ENCODE measurements around the gene PACRG. TPM values are rescaled to one million over a fixed set of nuclear protein-coding genes. Genes with fewer than 3 reads are reported as not detected.
"Not testable (repeated sequence)": the region's sequence is repeated elsewhere in the genome, so short reads cannot be mapped to it uniquely, and the experiment has no call there.

PACRG gene
- total RNA-seq, 1 donor from 2014 or later = 1.2 TPM

DNA sequence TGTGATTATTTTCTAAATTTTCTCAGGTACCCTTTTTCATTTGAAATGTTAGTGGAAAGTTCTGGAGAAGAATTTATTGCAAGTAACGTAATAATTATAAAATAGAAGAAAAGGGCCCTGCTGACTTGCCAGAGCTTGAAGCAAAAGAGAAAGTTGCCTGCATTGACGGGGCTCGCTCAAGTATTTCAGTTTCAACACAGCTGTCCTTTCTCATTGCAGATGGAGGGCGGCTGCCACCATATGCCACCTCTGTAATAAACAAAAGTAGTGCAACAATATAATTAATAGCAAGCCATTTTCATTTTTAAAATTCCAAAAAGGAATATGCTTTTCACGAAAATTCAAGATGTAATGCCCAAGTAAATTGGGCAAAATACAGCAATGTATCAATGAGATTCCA, 246.2 kb downstream of the PACRG start:
- Mint-ChIP-seq H3K4me1 (ENCODE audit: unreplicated experiment) (peaks cover 5% of the 10 kb centered on the region), H3K9me3 (ENCODE audit: unreplicated experiment) (peaks cover 7% of the 10 kb centered on the region), H3K27me3 (ENCODE audit: unreplicated experiment) (no peaks in the 10 kb centered on the region), H3K36me3 (ENCODE audit: unreplicated experiment) (no peaks in the 10 kb centered on the region), H3K4me3 (ENCODE audit: unreplicated experiment) (no peak overlapping the region), H3K27ac (ENCODE audit: unreplicated experiment) (no peak overlapping the region)
- TF ChIP-seq, protein P1, sequence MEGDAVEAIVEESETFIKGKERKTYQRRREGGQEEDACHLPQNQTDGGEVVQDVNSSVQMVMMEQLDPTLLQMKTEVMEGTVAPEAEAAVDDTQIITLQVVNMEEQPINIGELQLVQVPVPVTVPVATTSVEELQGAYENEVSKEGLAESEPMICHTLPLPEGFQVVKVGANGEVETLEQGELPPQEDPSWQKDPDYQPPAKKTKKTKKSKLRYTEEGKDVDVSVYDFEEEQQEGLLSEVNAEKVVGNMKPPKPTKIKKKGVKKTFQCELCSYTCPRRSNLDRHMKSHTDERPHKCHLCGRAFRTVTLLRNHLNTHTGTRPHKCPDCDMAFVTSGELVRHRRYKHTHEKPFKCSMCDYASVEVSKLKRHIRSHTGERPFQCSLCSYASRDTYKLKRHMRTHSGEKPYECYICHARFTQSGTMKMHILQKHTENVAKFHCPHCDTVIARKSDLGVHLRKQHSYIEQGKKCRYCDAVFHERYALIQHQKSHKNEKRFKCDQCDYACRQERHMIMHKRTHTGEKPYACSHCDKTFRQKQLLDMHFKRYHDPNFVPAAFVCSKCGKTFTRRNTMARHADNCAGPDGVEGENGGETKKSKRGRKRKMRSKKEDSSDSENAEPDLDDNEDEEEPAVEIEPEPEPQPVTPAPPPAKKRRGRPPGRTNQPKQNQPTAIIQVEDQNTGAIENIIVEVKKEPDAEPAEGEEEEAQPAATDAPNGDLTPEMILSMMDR (IDR thresholded peaks at IDR 0.05) = no peak
- no peak for DNase-seq (ENCODE audit: extremely low spot score, unreplicated experiment)

DNA sequence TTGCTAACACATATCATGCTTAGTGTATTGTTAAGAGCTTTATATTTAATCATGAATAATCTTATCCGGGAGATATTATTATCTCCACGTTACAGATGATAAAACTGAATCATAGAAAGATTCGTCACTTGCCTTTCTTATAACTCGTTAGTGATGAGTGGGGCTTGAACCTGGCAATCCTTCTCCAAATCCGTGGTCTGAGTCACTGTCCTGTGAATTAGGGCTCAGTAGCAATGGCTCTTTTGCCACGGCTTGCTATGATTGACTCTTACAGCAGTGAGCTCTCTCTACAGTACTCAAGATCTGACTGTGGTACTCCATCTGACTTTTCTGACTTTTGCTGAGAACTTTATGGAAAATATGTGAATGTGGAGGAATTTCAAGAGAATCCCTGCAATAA, 246.9 kb downstream of the PACRG start:
- Mint-ChIP-seq H3K4me1 (ENCODE audit: unreplicated experiment) (peaks cover 10% of the 10 kb centered on the region), H3K36me3 (ENCODE audit: unreplicated experiment) (no peaks in the 10 kb centered on the region), H3K9me3 (ENCODE audit: unreplicated experiment) (peaks cover 7% of the 10 kb centered on the region), H3K27ac (ENCODE audit: unreplicated experiment) (no peak overlapping the region), H3K27me3 (ENCODE audit: unreplicated experiment) (no peaks in the 10 kb centered on the region), H3K4me3 (ENCODE audit: unreplicated experiment) (no peak overlapping the region)
- TF ChIP-seq, protein P1 (IDR thresholded peaks at IDR 0.05) = no peak
- no peak for DNase-seq (ENCODE audit: extremely low spot score, unreplicated experiment)

GRCh38 chr6:162976141-162976540, 248.4 kb downstream of the PACRG start:
- no peak for DNase-seq (ENCODE audit: extremely low spot score, unreplicated experiment)
- no peaks in the 10 kb centered on the region for H3K27me3 Mint-ChIP-seq (ENCODE audit: unreplicated experiment)
- TF ChIP-seq, protein P1 (IDR thresholded peaks at IDR 0.05) = no peak
- H3K4me3 Mint-ChIP-seq (ENCODE audit: unreplicated experiment) = no peak overlapping the region
- peaks cover 7% of the 10 kb centered on the region for H3K9me3 Mint-ChIP-seq (ENCODE audit: unreplicated experiment)
- peaks cover 10% of the 10 kb centered on the region for H3K4me1 Mint-ChIP-seq (ENCODE audit: unreplicated experiment)
- H3K27ac Mint-ChIP-seq (ENCODE audit: unreplicated experiment) = no peak overlapping the region
- H3K36me3 Mint-ChIP-seq (ENCODE audit: unreplicated experiment) = no peaks in the 10 kb centered on the region

DNA sequence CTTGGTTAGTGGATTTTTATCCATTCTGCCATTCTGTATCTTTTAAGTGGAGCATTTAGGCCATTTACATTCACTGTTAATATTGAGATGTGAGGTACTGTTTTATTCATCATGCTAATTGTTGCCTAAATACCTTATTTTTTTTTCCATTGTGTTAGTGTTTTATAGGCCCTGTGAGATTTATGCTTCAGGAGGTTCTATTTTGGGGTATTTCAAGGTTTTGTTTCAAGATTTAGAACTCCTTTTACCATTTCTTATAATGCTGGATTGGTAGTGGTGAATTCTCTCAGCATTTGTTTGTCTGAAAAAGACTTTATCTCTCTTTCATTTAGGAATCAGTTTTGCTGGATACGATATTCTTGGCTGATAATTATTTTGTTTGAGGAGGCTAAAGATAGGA, 255.5 kb downstream of the PACRG start:
- Mint-ChIP-seq H3K9me3 (ENCODE audit: unreplicated experiment) (peaks cover 36% of the 10 kb centered on the region), H3K36me3 (ENCODE audit: unreplicated experiment) (peaks cover 12% of the 10 kb centered on the region)
- not testable (repeated sequence) for DNase-seq (ENCODE audit: extremely low spot score, unreplicated experiment); H3K4me3 Mint-ChIP-seq (ENCODE audit: unreplicated experiment); H3K4me1 Mint-ChIP-seq (ENCODE audit: unreplicated experiment); H3K27ac Mint-ChIP-seq (ENCODE audit: unreplicated experiment); H3K27me3 Mint-ChIP-seq (ENCODE audit: unreplicated experiment)

- H3K4me3 Mint-ChIP-seq (ENCODE audit: unreplicated experiment) = no peak overlapping the region
- DNase-seq (ENCODE audit: extremely low spot score, unreplicated experiment) = no peak
- TF ChIP-seq, protein P1 (IDR thresholded peaks at IDR 0.05) = no peak
- H3K36me3 Mint-ChIP-seq (ENCODE audit: unreplicated experiment) = no peaks in the 10 kb centered on the region
- H3K9me3 Mint-ChIP-seq (ENCODE audit: unreplicated experiment) = no peaks in the 10 kb centered on the region
- H3K27me3 Mint-ChIP-seq (ENCODE audit: unreplicated experiment) = no peaks in the 10 kb centered on the region
- no peak overlapping the region for H3K27ac Mint-ChIP-seq (ENCODE audit: unreplicated experiment)
- peaks cover 9% of the 10 kb centered on the region for H3K4me1 Mint-ChIP-seq (ENCODE audit: unreplicated experiment)
Observed at GRCh38 chr6:162998777-162999176, 271.0 kb downstream of the PACRG start.

Measured in osteocyte (in vitro differentiated cells).